ENCODE data around the gene VKORC1. TPM values are rescaled to one million over a fixed set of nuclear protein-coding genes. Genes with fewer than 3 reads are reported as not detected.

VKORC1 gene
- total and polyA plus RNA-seq, 2 donors (not counting 1 experiment from before 2014, with no cell fraction given), result 118 to 301 TPM

GRCh38 chr16:31099860-31100638 is 5.5 kb upstream of the VKORC1 start:
- H2AFZ ChIP-seq (ENCODE audit: low read length), result peak overlapping the region; percentile 17
- TF ChIP-seq EZH2 (IDR thresholded peaks at IDR 0.05; ENCODE audit: low read length, missing control alignments) (no peak), CTCF (conservative IDR thresholded peaks at IDR 0.05 in 1 of 2, IDR thresholded peaks at IDR 0.05 in 1 of 2; ENCODE audit: low read depth in 1 of 2, low read length in 2 of 2) (no peak)
- DNase-seq (ENCODE audit: low read depth in 2 of 2), result peak; percentile 21 to 58

GRCh38 chr16:31094088-31094423 is 541 bp downstream of the VKORC1 start:
- Histone ChIP-seq H3K27ac (ENCODE audit: insufficient read depth, low read length) (peak overlapping the region; percentile 78), H3K9me3 (ENCODE audit: control insufficient read depth, insufficient read depth, low read depth, low read length) (no peaks in the 10 kb centered on the region), H4K20me1 (ENCODE audit: control insufficient read depth, extremely low read depth, insufficient read depth, low read length) (no peaks in the 10 kb centered on the region), H3K4me3 (replicated peaks in 1 of 4; ENCODE audit: control extremely low read depth in 1 of 4, insufficient read depth in 1 of 4, low read depth in 3 of 4, low read length in 4 of 4) (peak overlapping the region; percentile 85 to 99 (median 90)), H3K27me3 (ENCODE audit: control insufficient read depth, insufficient read depth, low read length) (no peaks in the 10 kb centered on the region), H3K79me2 (ENCODE audit: control insufficient read depth, insufficient read depth, low read length) (peaks cover 21% of the 10 kb centered on the region), H3K36me3 (ENCODE audit: control insufficient read depth, insufficient read depth, low read length) (peaks cover 8% of the 10 kb centered on the region), H2AFZ (ENCODE audit: low read length) (peak overlapping the region; percentile 85), H3K4me1 (ENCODE audit: control insufficient read depth, extremely low read depth, insufficient read depth, low read length) (peaks cover 3% of the 10 kb centered on the region), H3K9ac (ENCODE audit: insufficient read depth, low read length) (peak overlapping the region; percentile 84), H3K4me2 (ENCODE audit: extremely low read depth, insufficient read depth, low read length) (peak overlapping the region; percentile 97)
- TF ChIP-seq CTCF (conservative IDR thresholded peaks at IDR 0.05 in 1 of 2, IDR thresholded peaks at IDR 0.05 in 1 of 2; ENCODE audit: low read depth in 1 of 2, low read length in 2 of 2), result no peak
- no peak for TF ChIP-seq EZH2 (IDR thresholded peaks at IDR 0.05; ENCODE audit: low read length, missing control alignments)
- peak in 1 of 2 donors; percentile 7 for DNase-seq (ENCODE audit: low read depth in 2 of 2)

More at GRCh38 chr16:31099860-31100638, 5.5 kb upstream of the VKORC1 start:
- Histone ChIP-seq H3K4me2 (ENCODE audit: extremely low read depth, insufficient read depth, low read length) (no peak overlapping the region), H3K9ac (ENCODE audit: insufficient read depth, low read length) (no peak overlapping the region), H3K79me2 (ENCODE audit: control insufficient read depth, insufficient read depth, low read length) (no peaks in the 10 kb centered on the region), H4K20me1 (ENCODE audit: control insufficient read depth, extremely low read depth, insufficient read depth, low read length) (no peaks in the 10 kb centered on the region), H3K4me1 (ENCODE audit: control insufficient read depth, extremely low read depth, insufficient read depth, low read length) (no peaks in the 10 kb centered on the region), H3K36me3 (ENCODE audit: control insufficient read depth, insufficient read depth, low read length) (no peaks in the 10 kb centered on the region), H3K9me3 (ENCODE audit: control insufficient read depth, insufficient read depth, low read depth, low read length) (no peaks in the 10 kb centered on the region), H3K27me3 (ENCODE audit: control insufficient read depth, insufficient read depth, low read length) (no peaks in the 10 kb centered on the region), H3K27ac (ENCODE audit: insufficient read depth, low read length) (no peak overlapping the region), H3K4me3 (replicated peaks in 1 of 4; ENCODE audit: control extremely low read depth in 1 of 4, insufficient read depth in 1 of 4, low read depth in 3 of 4, low read length in 4 of 4) (no peak overlapping the region)

- Histone ChIP-seq H2AFZ (ENCODE audit: low read length) (no peak overlapping the region), H3K9me3 (ENCODE audit: control insufficient read depth, insufficient read depth, low read depth, low read length) (no peaks in the 10 kb centered on the region), H3K27me3 (ENCODE audit: control insufficient read depth, insufficient read depth, low read length) (no peaks in the 10 kb centered on the region), H3K4me3 (replicated peaks in 1 of 4; ENCODE audit: control extremely low read depth in 1 of 4, insufficient read depth in 1 of 4, low read depth in 3 of 4, low read length in 4 of 4) (peak overlapping the region; percentile 57 to 99 (median 86)), H3K4me1 (ENCODE audit: control insufficient read depth, extremely low read depth, insufficient read depth, low read length) (peaks cover 3% of the 10 kb centered on the region), H3K27ac (ENCODE audit: insufficient read depth, low read length) (no peak overlapping the region), H3K36me3 (ENCODE audit: control insufficient read depth, insufficient read depth, low read length) (peaks cover 10% of the 10 kb centered on the region), H4K20me1 (ENCODE audit: control insufficient read depth, extremely low read depth, insufficient read depth, low read length) (no peaks in the 10 kb centered on the region), H3K9ac (ENCODE audit: insufficient read depth, low read length) (no peak overlapping the region), H3K79me2 (ENCODE audit: control insufficient read depth, insufficient read depth, low read length) (peaks cover 21% of the 10 kb centered on the region), H3K4me2 (ENCODE audit: extremely low read depth, insufficient read depth, low read length) (peak overlapping the region; percentile 96)
- TF ChIP-seq EZH2 (IDR thresholded peaks at IDR 0.05; ENCODE audit: low read length, missing control alignments), result no peak
- no peak for TF ChIP-seq CTCF (conservative IDR thresholded peaks at IDR 0.05 in 1 of 2, IDR thresholded peaks at IDR 0.05 in 1 of 2; ENCODE audit: low read depth in 1 of 2, low read length in 2 of 2)
- peak in 1 of 2 donors; percentile 41 for DNase-seq (ENCODE audit: low read depth in 2 of 2)
Measured at GRCh38 chr16:31093132-31093703, 1.4 kb downstream of the VKORC1 start.

Data from fibroblast of lung (primary cell).